Heart left ventricle (tissue), 13 donors: ENCODE measurements around the gene SLC12A3.

Experiments used
- CTCF ChIP-seq, 12 donors: fragments of 200-600 bp; sonication (generic) in 4 of 12; IDR thresholded peaks; one replicate each; pipeline versions ENCODE4 v1.5.0 to v1.8.0; 2018 to 2022; ENCODE audit warnings: antibody characterized with exemption in 12 of 12, mild to moderate bottlenecking in 5 of 12
- POLR2A ChIP-seq, 2 donors: fragments of 450-650 bp; IDR thresholded peaks; one replicate each; pipeline ENCODE4 v1.6.1; 2017; ENCODE audit warnings: antibody characterized with exemption in 2 of 2, mild to moderate bottlenecking in 2 of 2, moderate library complexity in 2 of 2
- donor health status: ischemic (EF 13 %, LVEDD 7.1; RV severe dilation, severe dysfunction).
- donor health status: DM: no; HTN: yes; CAD: no.
- donor health status: DM: no; HTN: no; CAD: no.
- donor health status: ischemic (EF 25% LVEDD 6.9; RV normal size, moderate dysfunction).
- donor health status: ischemic (EF 25% LVEDD 5.7; RV mildly dilated, moderate dysfunction).
- donor health status: ischemic (EF 35%, LVEDD 5.7; RV mildly dilated, moderate dysfunction).
- donor health status: nonischemic (EF 11% LVEDD 7.7; RV severe dilation, severe dysfunction).
- donor health status: DM: yes; HTN: yes; CAD: no.
- donor health status: PGD.
- donor health status: ischemic (EF 29% LVEDD 5.4; RV normal size, mild dysfunction).
- donor health status: nonischemic (EF 23%, LVEDD 6.1; RV moderate dilation, normal function).

GRCh38 chr16:56847173-56847910 is 17.7 kb upstream of the SLC12A3 start:
- TF ChIP-seq CTCF (IDR thresholded peaks at IDR 0.05) (no peak), POLR2A (IDR thresholded peaks at IDR 0.05) (no peak)
